BE2C (cell line): Measurements from ENCODE around the gene LRRC75B.

Source experiments
- DNase-seq: peaks from one replicate; pipeline ENCODE4 v3.0.0-alpha.2; 2020
- H3K27me3 ChIP-seq: fragments of 250-450 bp; sonication (Bioruptor Pico); 2 replicates; pipeline ENCODE4 v1.5.1; 2020; ENCODE audit warnings: mild to moderate bottlenecking
- H3K36me3 ChIP-seq: fragments of 250-450 bp; sonication (Bioruptor Pico); 2 replicates; pipeline ENCODE4 v1.5.1; 2020; ENCODE audit warnings: mild to moderate bottlenecking
- H3K4me1 ChIP-seq: fragments of 250-450 bp; sonication (Bioruptor Pico); 2 replicates; pipeline ENCODE4 v1.5.1; 2020
- H3K4me3 ChIP-seq: 2 replicates; pipeline ENCODE4 v1.5.1; 2011; ENCODE audit warnings: low read depth, low read length
- H3K9me3 ChIP-seq: fragments of 250-450 bp; sonication (Bioruptor Pico); 2 replicates; pipeline ENCODE4 v1.5.1; 2020
- CTCF ChIP-seq: IDR thresholded peaks from 2 replicates; pipeline ENCODE4 v1.5.1; 2012; ENCODE audit warnings: mild to moderate bottlenecking, low read depth, low read length

Gene LRRC75B

DNA sequence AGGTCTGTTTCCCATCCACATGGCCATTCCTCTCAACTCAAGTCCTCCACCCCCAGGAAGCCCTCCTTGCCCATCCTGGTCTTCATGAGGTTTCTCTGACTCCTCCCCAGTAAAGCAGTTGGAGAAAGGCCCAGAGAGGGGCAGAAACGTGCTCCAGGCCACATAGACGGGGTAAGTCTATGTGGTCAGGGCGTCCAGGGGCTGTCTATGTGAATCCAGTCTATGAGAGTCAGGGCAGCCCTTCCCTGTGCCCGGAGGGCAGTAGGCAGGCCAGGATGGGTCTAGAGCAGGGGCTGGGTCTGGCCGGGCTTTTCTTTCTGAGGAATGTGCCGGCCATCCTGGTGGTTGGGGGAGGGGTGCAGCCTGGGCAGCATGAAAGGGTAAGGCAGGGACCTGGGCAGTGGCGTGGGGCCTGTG lies 49.7 kb downstream of the LRRC75B start:
- no peak overlapping the region for H3K4me3 ChIP-seq
- peaks cover 5% of the 10 kb centered on the region for H3K4me1 ChIP-seq
- no peak for TF ChIP-seq CTCF
- H3K27me3 ChIP-seq = no peaks in the 10 kb centered on the region
- DNase-seq = no peak
- no peaks in the 10 kb centered on the region for H3K9me3 ChIP-seq
- H3K36me3 ChIP-seq = peaks cover 48% of the 10 kb centered on the region

GRCh38 chr22:24542641-24543040 lies 50.2 kb downstream of the LRRC75B start:
- Histone ChIP-seq H3K27me3 (no peaks in the 10 kb centered on the region), H3K9me3 (no peaks in the 10 kb centered on the region), H3K36me3 (peaks cover 46% of the 10 kb centered on the region), H3K4me3 (no peak overlapping the region), H3K4me1 (peaks cover 5% of the 10 kb centered on the region)
- no peak for TF ChIP-seq CTCF
- no peak for DNase-seq

DNA sequence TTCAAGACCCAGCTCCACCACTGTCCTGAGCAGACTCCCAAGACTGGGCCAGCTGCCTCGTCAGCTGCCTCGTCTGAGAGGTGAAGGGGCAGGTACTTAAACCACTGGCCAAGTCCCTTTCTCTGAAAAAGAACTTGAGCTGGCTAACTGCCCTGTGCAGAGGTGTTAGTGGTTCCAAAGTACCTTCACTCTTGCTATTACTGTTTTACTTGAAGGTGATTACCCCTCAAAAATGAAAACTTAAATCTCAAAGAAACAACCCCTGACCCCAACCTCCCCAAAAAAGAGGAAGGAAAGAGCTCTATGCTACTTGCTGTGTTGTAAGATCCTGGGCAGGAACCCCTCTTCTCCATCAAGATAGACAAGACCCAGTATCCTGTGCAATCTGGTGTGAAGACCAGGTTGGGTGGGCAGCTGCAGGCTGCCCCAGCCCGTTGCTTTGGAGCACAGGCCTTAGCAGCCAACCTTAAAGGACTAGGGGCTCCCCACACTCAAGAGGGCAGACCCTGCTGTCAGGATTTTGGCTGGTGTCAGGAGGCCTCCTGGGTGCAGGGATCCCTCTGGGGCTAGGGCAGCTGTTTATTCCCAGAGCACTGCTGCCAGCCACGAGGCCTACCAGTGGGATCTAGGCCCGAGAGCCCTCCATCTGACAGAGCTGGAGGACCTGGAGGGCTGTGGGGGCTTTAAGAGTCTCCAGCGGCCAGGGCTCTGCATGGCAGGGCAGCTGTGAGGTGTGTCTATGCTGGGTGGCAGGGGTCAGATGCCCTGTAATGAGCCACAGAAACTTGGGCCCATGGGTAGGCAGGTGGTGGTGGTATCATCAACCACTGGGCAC lies 51.0 kb downstream of the LRRC75B start:
- H3K4me1 ChIP-seq = peaks cover 5% of the 10 kb centered on the region
- DNase-seq = no peak
- TF ChIP-seq CTCF = no peak
- no peaks in the 10 kb centered on the region for H3K27me3 ChIP-seq
- no peaks in the 10 kb centered on the region for H3K9me3 ChIP-seq
- peaks cover 38% of the 10 kb centered on the region for H3K36me3 ChIP-seq
- H3K4me3 ChIP-seq = no peak overlapping the region

DNA sequence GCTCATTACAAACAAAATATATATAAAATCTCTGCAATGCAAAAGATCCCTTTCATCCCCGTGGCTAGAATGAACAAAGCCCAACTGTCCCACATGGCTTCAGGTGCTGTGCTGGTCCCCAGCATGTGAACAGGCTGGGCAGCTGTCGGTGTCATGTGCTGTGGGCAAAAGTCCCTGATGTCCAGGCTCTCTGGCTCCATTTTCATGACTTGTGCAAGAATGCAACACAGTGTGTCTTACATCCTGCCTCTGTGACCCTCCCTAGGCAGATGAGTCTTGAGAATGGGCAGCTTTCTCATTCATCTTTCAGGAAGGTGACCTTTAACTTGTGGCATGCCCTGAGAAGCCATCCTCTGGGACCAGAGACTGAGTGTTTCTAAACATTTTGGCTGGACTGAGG lies 52.4 kb downstream of the LRRC75B start:
- Histone ChIP-seq H3K36me3 (peaks cover 31% of the 10 kb centered on the region), H3K9me3 (no peaks in the 10 kb centered on the region), H3K4me1 (peaks cover 5% of the 10 kb centered on the region), H3K4me3 (no peak overlapping the region), H3K27me3 (no peaks in the 10 kb centered on the region)
- no peak for TF ChIP-seq CTCF
- no peak for DNase-seq

DNA sequence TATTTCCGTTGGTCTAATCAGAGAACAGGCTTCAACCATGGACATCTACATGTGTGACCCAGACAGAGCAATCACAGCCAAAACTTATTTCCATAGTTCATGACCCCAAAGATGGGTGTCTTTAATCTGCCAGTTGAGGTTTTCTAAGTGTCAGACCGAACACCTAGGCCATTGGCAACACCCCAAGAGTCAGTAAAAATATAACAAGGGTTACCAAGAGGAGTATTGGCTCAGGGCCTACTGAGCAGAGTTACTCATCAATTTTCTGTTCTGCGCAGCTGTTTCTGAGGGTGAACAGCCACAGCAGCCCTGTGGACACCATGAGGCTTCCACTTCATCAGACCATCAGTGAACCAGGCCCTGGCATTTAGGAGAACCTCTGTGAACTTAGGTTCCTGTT lies 56.8 kb downstream of the LRRC75B start:
- H3K4me1 ChIP-seq = no peaks in the 10 kb centered on the region
- no peaks in the 10 kb centered on the region for H3K27me3 ChIP-seq
- H3K36me3 ChIP-seq = peaks cover 7% of the 10 kb centered on the region; the same call in 1 of the 2 replicates
- no peak overlapping the region for H3K4me3 ChIP-seq
- no peak for TF ChIP-seq CTCF
- H3K9me3 ChIP-seq = no peaks in the 10 kb centered on the region
- no peak for DNase-seq
